GM19025 (cell line): ENCODE measurements around the gene PCGF1.
A peak's percentile ranks its signal among the peaks of the same experiment; 100 is the strongest.

Experiments used
- ATAC-seq: cut with Tn5 transposase; IDR thresholded peaks from one replicate; pipeline ENCODE4 v1.9.1; 2021; ENCODE audit warnings: mild to moderate bottlenecking, low read depth, moderate library complexity; ENCODE audit not compliant: unreplicated experiment

The PCGF1 gene

GRCh38 chr2:74538881-74539339 is 31.4 kb upstream of the PCGF1 start:
- no peak for ATAC-seq

- ATAC-seq: no peak
These were observed 29.6 kb upstream of the PCGF1 start for GRCh38 chr2:74537140-74537539.

- no peak for ATAC-seq
These were observed 28.9 kb upstream of the PCGF1 start for GRCh38 chr2:74536166-74536950.

GRCh38 chr2:74535440-74535965 is 28.0 kb upstream of the PCGF1 start:
- no peak for ATAC-seq

GRCh38 chr2:74534411-74534810 is 26.9 kb upstream of the PCGF1 start:
- no peak for ATAC-seq

GRCh38 chr2:74533464-74533863 is 26.0 kb upstream of the PCGF1 start:
- ATAC-seq: no peak

GRCh38 chr2:74532222-74532621 is 24.7 kb upstream of the PCGF1 start:
- no peak for ATAC-seq

- no peak for ATAC-seq
These were observed 24.2 kb upstream of the PCGF1 start for GRCh38 chr2:74531666-74532065.

- peak; percentile 30 for ATAC-seq
These were observed 23.0 kb upstream of the PCGF1 start for GRCh38 chr2:74530239-74531187.

- peak; percentile 81 for ATAC-seq
These were observed 22.1 kb upstream of the PCGF1 start, which contains the start of the genes AUP1 and HTRA2 for GRCh38 chr2:74529357-74530238. TSS of gene AUP1 (minus strand) at chr2:74529706. CDS start at chr2:74529629, 77 bp downstream. TSS of gene HTRA2 (plus strand) at chr2:74529933. CDS start at chr2:74530007, 74 bp downstream.

- ATAC-seq: no peak
These were observed 21.3 kb upstream of the PCGF1 start for GRCh38 chr2:74528600-74529356.

GRCh38 chr2:74527741-74528140 is 20.2 kb upstream of the PCGF1 start:
- no peak for ATAC-seq

- ATAC-seq: no peak
These were observed 19.2 kb upstream of the PCGF1 start for GRCh38 chr2:74526649-74527230.

- no peak for ATAC-seq
These were observed 18.5 kb upstream of the PCGF1 start, which contains the start of gene DQX1 for GRCh38 chr2:74525717-74526648. TSS of gene DQX1 (minus strand) at chr2:74526231. CDS start at chr2:74525729, 502 bp downstream.

GRCh38 chr2:74524955-74525716 is 17.6 kb upstream of the PCGF1 start:
- no peak for ATAC-seq

- ATAC-seq: no peak
These were observed 16.5 kb upstream of the PCGF1 start for GRCh38 chr2:74524005-74524404.

- ATAC-seq: no peak
These were observed 15.0 kb upstream of the PCGF1 start for GRCh38 chr2:74522516-74522915.
